Testis (tissue), 3 donors: ENCODE measurements around the gene ERICH2. TPM values are rescaled to one million over a fixed set of nuclear protein-coding genes. Genes with fewer than 3 reads are reported as not detected.

ENCODE experiments used
- DNase-seq: peaks from one replicate; pipeline ENCODE4 v3.0.0-alpha.2; 2019
- H3K27ac ChIP-seq, 2 donors: fragments of 200-600 bp; sonication (generic); one replicate each; pipeline ENCODE4 v1.5.1; 2019
- H3K27me3 ChIP-seq: fragments of 200-600 bp; sonication (generic); one replicate; pipeline ENCODE4 v1.5.1; 2019
- H3K36me3 ChIP-seq: fragments of 200-600 bp; sonication (generic); one replicate; pipeline ENCODE4 v1.5.1; 2017; ENCODE audit warnings: low read depth; ENCODE audit errors: missing control alignments
- H3K4me1 ChIP-seq: fragments of 200-600 bp; sonication (generic); one replicate; pipeline ENCODE4 v1.5.1; 2019
- H3K4me3 ChIP-seq, 2 donors: fragments of 200-600 bp; sonication (generic); one replicate each; pipeline ENCODE4 v1.5.1; 2017 to 2019
- H3K9me3 ChIP-seq: fragments of 200-600 bp; sonication (generic); one replicate; pipeline ENCODE4 v1.5.1; 2017
- CTCF ChIP-seq, 3 experiments: fragments of 450-650 bp in 2 of 3; fragments of 200-600 bp in 1 of 3; sonication (generic) in 1 of 3; IDR thresholded peaks; one replicate each; pipeline ENCODE4 v1.5.1; 2016 to 2019; ENCODE audit warnings: antibody characterized with exemption in 3 of 3, mild to moderate bottlenecking in 2 of 3, moderate library complexity in 1 of 3
- POLR2A ChIP-seq: fragments of 450-650 bp; IDR thresholded peaks from one replicate; pipeline ENCODE4 v1.6.1; 2017; ENCODE audit warnings: antibody characterized with exemption, mild to moderate bottlenecking, moderate library complexity
- WGBS, 2 donors: methylation state at CpG; one replicate each; pipeline ENCODE4 v1.1.5; 2018; 5-methylcytosine and 5-hydroxymethylcytosine counted together
- intact Hi-C: fragments of 100-400 bp; cut with DNase I; formaldehyde crosslinking; loops from one replicate; pipeline ENCODE4 v1.15.1; 2023; ENCODE audit warnings: low total_unique reads
- polyA plus RNA-seq: library from polyadenylated mRNA; stranded (reverse); fragments of 350-450 nt; fragmentation: Illumina TruSeq; extraction: RNeasy Lipid Tissue Mini Kit (QIAGEN cat#74804); gene quantifications from one replicate; pipeline ENCODE4 v1.2.3, GENCODE V29; 2014; ENCODE audit warnings: low read depth, low replicate concordance; ENCODE audit not compliant: insufficient read depth
- total RNA-seq, 2 donors: library from RNA; depleted of rRNA; stranded (reverse); fragments of >200 nt; gene quantifications; one replicate each; pipeline ENCODE4 v1.2.3, GENCODE V29; 2016

The ERICH2 gene
- total and polyA plus RNA-seq, 3 donors from 2014 or later = 36.5 to 126 (median 78.8) TPM

- WGBS, 2 donors = 4 to 5% methylated on average over 14 of the region's 14 CpGs
- Histone ChIP-seq H3K27ac (no peak overlapping the region), H3K4me1 (peaks cover 20% of the 10 kb centered on the region), H3K27me3 (no peaks in the 10 kb centered on the region), H3K36me3 (no peaks in the 10 kb centered on the region), H3K9me3 (no peaks in the 10 kb centered on the region), H3K4me3 (no peak overlapping the region)
- intact Hi-C loops = loop anchor here (10.0 kb wide), 1 partner anchor 438 kb away; no protein-coding TSS in a partner anchor
- peak; percentile 69 for DNase-seq
- no peak for TF ChIP-seq POLR2A
- TF ChIP-seq CTCF (IDR thresholded peaks at IDR 0.05) = peak; percentile 74 to 89 (median 84)
Measured at GRCh38 chr2:170812710-170813600, 42.8 kb downstream of the ERICH2 start.

- no peaks in the 10 kb centered on the region for H3K36me3 ChIP-seq
- H3K4me1 ChIP-seq = peaks cover 27% of the 10 kb centered on the region
- no peaks in the 10 kb centered on the region for H3K9me3 ChIP-seq
- no peak overlapping the region for H3K4me3 ChIP-seq
- WGBS, 2 donors = 7 to 10% methylated on average over 40 to 41 of the region's 41 CpGs
- TF ChIP-seq POLR2A (no peak), CTCF (IDR thresholded peaks at IDR 0.05) (no peak)
- intact Hi-C loops = loop anchor here (10.0 kb wide), 1 partner anchor 439 kb away; no protein-coding TSS in a partner anchor
- H3K27ac ChIP-seq = no peak overlapping the region
- DNase-seq = peak; percentile 57
- H3K27me3 ChIP-seq = no peaks in the 10 kb centered on the region
Measured at GRCh38 chr2:170813611-170814532, 43.7 kb downstream of the ERICH2 start.

GRCh38 chr2:170814533-170815230, 44.5 kb downstream of the ERICH2 start:
- WGBS, 2 donors = 13 to 14% methylated on average over 25 to 30 of the region's 31 CpGs
- Histone ChIP-seq H3K9me3 (no peaks in the 10 kb centered on the region), H3K27me3 (no peaks in the 10 kb centered on the region), H3K27ac (no peak overlapping the region), H3K4me3 (no peak overlapping the region), H3K4me1 (peaks cover 28% of the 10 kb centered on the region), H3K36me3 (no peaks in the 10 kb centered on the region)
- TF ChIP-seq POLR2A (no peak), CTCF (IDR thresholded peaks at IDR 0.05) (no peak)
- DNase-seq = no peak
- intact Hi-C loops = loop anchor here (10.0 kb wide), 1 partner anchor 440 kb away; no protein-coding TSS in a partner anchor

- intact Hi-C loops = loop anchor here (10.0 kb wide), 1 partner anchor 441 kb away; no protein-coding TSS in a partner anchor
- Histone ChIP-seq H3K36me3 (no peaks in the 10 kb centered on the region), H3K4me1 (peaks cover 34% of the 10 kb centered on the region), H3K4me3 (peak overlapping the region in 1 of 2 donors; percentile 67), H3K27me3 (no peaks in the 10 kb centered on the region), H3K9me3 (no peaks in the 10 kb centered on the region), H3K27ac (no peak overlapping the region)
- no peak for TF ChIP-seq CTCF (IDR thresholded peaks at IDR 0.05)
- TF ChIP-seq POLR2A = no peak
- WGBS, 2 donors = 3 to 8% methylated on average over 18 to 19 of the region's 19 CpGs
- DNase-seq = no peak
Measured at GRCh38 chr2:170815311-170815710, 45.1 kb downstream of the ERICH2 start.
